Mucosa of descending colon (tissue), 3 donors: ENCODE measurements around the gene PRKCE. TPM values are rescaled to one million over a fixed set of nuclear protein-coding genes. Genes with fewer than 3 reads are reported as not detected.

Experiments
- ATAC-seq: fragments of 200-7000 bp; cut with Tn5 transposase; one replicate; pipeline ENCODE4 v1.9.1; 2020; ENCODE audit warnings: mild to moderate bottlenecking, moderate library complexity
- DNase-seq, 3 donors: peaks; one replicate each; pipeline ENCODE4 v3.0.0-alpha.2; 2020
- H3K36me3 ChIP-seq: fragments of 200-600 bp; one replicate; pipeline ENCODE4 v1.8.0; 2021; ENCODE audit warnings: low read depth, mild to moderate bottlenecking
- H3K4me1 ChIP-seq: fragments of 200-600 bp; one replicate; pipeline ENCODE4 v1.8.0; 2021; ENCODE audit warnings: low read depth, mild to moderate bottlenecking
- H3K4me3 ChIP-seq: fragments of 200-600 bp; one replicate; pipeline ENCODE4 v1.8.0; 2021; ENCODE audit warnings: mild to moderate bottlenecking
- H3K9me3 ChIP-seq: fragments of 200-600 bp; one replicate; pipeline ENCODE4 v1.8.0; 2021; ENCODE audit warnings: mild to moderate bottlenecking
- CTCF ChIP-seq: fragments of 200-600 bp; IDR thresholded peaks from one replicate; pipeline ENCODE4 v1.8.0; 2022; ENCODE audit warnings: antibody characterized with exemption, mild to moderate bottlenecking
- intact Hi-C, 2 donors: fragments of 100-400 bp; cut with DNase I in 1 of 2; cut with micrococcal nuclease in 1 of 2; formaldehyde crosslinking; loops; one replicate each; pipeline versions ENCODE4 v1.11.0 to v1.11.1; 2022; cut with DNase I, micrococcal nuclease
- total RNA-seq, 3 donors: library from RNA; stranded (reverse); fragmentation: NEBNext Ultra II Directional in 2 of 3; extraction: Animal tissue kit (Norgen Biotek cat#: 25700) in 2 of 3; gene quantifications; one replicate each; pipeline versions ENCODE4 v1.2.1 to v1.2.4, GENCODE V29; 2021 to 2023
- donor health status: DM: no; HTN: no; CAD: no; lungs with moderate emphysema.
- donor health status: DM: no; HTN: no; CAD: no.
- donor health status: DM: no; HTN: yes; CAD: no.

PRKCE gene
- total RNA-seq, 3 donors from 2014 or later, result 24.5 to 52.0 (median 32.7) TPM

GRCh38 chr2:45979065-45979464 is 327.6 kb downstream of the PRKCE start:
- H3K9me3 ChIP-seq, result no peaks in the 10 kb centered on the region
- intact Hi-C loops, result no loop called here
- H3K36me3 ChIP-seq, result no peaks in the 10 kb centered on the region
- no peak for TF ChIP-seq CTCF
- DNase-seq, result no peak
- H3K4me1 ChIP-seq, result no peaks in the 10 kb centered on the region
- no peak overlapping the region for H3K4me3 ChIP-seq
- no peak for ATAC-seq

- Histone ChIP-seq H3K36me3 (no peaks in the 10 kb centered on the region), H3K4me1 (no peaks in the 10 kb centered on the region), H3K9me3 (no peaks in the 10 kb centered on the region), H3K4me3 (no peak overlapping the region)
- TF ChIP-seq CTCF, result no peak
- DNase-seq, result no peak
- ATAC-seq, result no peak
- intact Hi-C loops, result no loop called here
These were observed 328.8 kb downstream of the PRKCE start for GRCh38 chr2:45980161-45980865.

- no peaks in the 10 kb centered on the region for H3K9me3 ChIP-seq
- no peak for ATAC-seq
- no peak overlapping the region for H3K4me3 ChIP-seq
- no peak for DNase-seq
- intact Hi-C loops, result no loop called here
- no peaks in the 10 kb centered on the region for H3K36me3 ChIP-seq
- H3K4me1 ChIP-seq, result no peaks in the 10 kb centered on the region
- TF ChIP-seq CTCF, result no peak
These were observed 330.0 kb downstream of the PRKCE start for GRCh38 chr2:45981384-45981930.

GRCh38 chr2:45982096-45982495 is 330.6 kb downstream of the PRKCE start:
- H3K36me3 ChIP-seq, result no peaks in the 10 kb centered on the region
- DNase-seq, result no peak
- no peaks in the 10 kb centered on the region for H3K4me1 ChIP-seq
- H3K4me3 ChIP-seq, result no peak overlapping the region
- TF ChIP-seq CTCF, result no peak
- intact Hi-C loops, result no loop called here
- no peaks in the 10 kb centered on the region for H3K9me3 ChIP-seq
- no peak for ATAC-seq

GRCh38 chr2:45983213-45983612 is 331.7 kb downstream of the PRKCE start:
- Histone ChIP-seq H3K4me3 (no peak overlapping the region), H3K4me1 (no peaks in the 10 kb centered on the region), H3K9me3 (no peaks in the 10 kb centered on the region), H3K36me3 (no peaks in the 10 kb centered on the region)
- intact Hi-C loops, result no loop called here
- DNase-seq, result no peak
- TF ChIP-seq CTCF, result no peak
- ATAC-seq, result no peak
